Fibroblast of lung (primary cell): ENCODE measurements around the gene GNB1L.
"Not testable (repeated sequence)": the region's sequence is repeated elsewhere in the genome, so short reads cannot be mapped to it uniquely, and the experiment has no call there.

Experiments
- CTCF ChIP-seq, 2 donors: IDR thresholded peaks in 1 of 2; conservative IDR thresholded peaks in 1 of 2; 1 replicate in 1 of 2; 2 replicates in 1 of 2; pipeline ENCODE4 v1.5.1; 2011 to 2012; ENCODE audit warnings: low read length in 2 of 2, control low read depth in 1 of 2, inconsistent platforms in 1 of 2, low read depth in 1 of 2, mild to moderate bottlenecking in 1 of 2
- EZH2 ChIP-seq: IDR thresholded peaks from 2 replicates; pipeline ENCODE4 v1.5.1; 2012; ENCODE audit warnings: low read length, control low read depth, mild to moderate bottlenecking; ENCODE audit errors: missing control alignments

- not testable (repeated sequence) for TF ChIP-seq CTCF (conservative IDR thresholded peaks at IDR 0.05 in 1 of 2, IDR thresholded peaks at IDR 0.05 in 1 of 2; ENCODE audit: low read depth in 1 of 2, low read length in 2 of 2); EZH2
Measured at GRCh38 chr22:19777192-19777591, 77.5 kb downstream of the GNB1L start.
